Breast epithelium (tissue), 3 donors: ENCODE results near the gene ATG14.

Experiments used
- POLR2A ChIP-seq: fragments of 450-650 bp; IDR thresholded peaks from one replicate; pipeline ENCODE4 v1.6.1; 2016; ENCODE audit warnings: antibody characterized with exemption, mild to moderate bottlenecking, moderate library complexity
- POLR2AphosphoS5 ChIP-seq, 3 donors: sonication (generic); formaldehyde crosslinking; IDR thresholded peaks; one replicate each; pipeline ENCODE4 v1.6.1; 2017; ENCODE audit warnings: antibody characterized with exemption in 3 of 3
- TF ChIP-seq, protein P1 (sequence below), 3 donors: fragments of 450-650 bp; IDR thresholded peaks; one replicate each; pipeline ENCODE4 v1.5.1; 2016 to 2017; ENCODE audit warnings: antibody characterized with exemption in 3 of 3, mild to moderate bottlenecking in 3 of 3, moderate library complexity in 3 of 3

DNA sequence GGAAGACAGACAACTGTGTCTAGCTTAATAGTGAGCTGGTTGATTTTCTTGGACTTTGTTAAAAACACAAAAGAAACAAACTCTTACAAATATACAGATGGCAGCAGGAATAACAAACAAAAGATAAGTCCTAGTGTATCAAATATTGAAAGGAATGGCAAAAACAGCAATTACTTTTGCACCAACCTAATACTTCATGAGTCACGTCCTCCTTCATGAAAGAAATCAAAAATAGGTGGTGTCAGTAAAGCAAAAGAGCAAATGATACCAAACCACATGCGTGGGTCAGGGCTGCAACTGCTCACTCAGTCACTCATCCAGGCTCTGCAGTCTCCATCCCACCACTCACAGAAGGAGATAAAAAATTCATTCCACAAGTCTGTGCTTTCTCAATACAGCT is 11.8 kb downstream of the ATG14 start:
- TF ChIP-seq POLR2AphosphoS5 (IDR thresholded peaks at IDR 0.05) (no peak), POLR2A (no peak)
- TF ChIP-seq, protein P1, sequence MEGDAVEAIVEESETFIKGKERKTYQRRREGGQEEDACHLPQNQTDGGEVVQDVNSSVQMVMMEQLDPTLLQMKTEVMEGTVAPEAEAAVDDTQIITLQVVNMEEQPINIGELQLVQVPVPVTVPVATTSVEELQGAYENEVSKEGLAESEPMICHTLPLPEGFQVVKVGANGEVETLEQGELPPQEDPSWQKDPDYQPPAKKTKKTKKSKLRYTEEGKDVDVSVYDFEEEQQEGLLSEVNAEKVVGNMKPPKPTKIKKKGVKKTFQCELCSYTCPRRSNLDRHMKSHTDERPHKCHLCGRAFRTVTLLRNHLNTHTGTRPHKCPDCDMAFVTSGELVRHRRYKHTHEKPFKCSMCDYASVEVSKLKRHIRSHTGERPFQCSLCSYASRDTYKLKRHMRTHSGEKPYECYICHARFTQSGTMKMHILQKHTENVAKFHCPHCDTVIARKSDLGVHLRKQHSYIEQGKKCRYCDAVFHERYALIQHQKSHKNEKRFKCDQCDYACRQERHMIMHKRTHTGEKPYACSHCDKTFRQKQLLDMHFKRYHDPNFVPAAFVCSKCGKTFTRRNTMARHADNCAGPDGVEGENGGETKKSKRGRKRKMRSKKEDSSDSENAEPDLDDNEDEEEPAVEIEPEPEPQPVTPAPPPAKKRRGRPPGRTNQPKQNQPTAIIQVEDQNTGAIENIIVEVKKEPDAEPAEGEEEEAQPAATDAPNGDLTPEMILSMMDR (IDR thresholded peaks at IDR 0.05), result no peak
